SHP77 treated with DMSO at 0.1 percent for 48 hours (cell line): ENCODE measurements around the gene AVPI1.

Experiments used
- DNase-seq: peaks from one replicate; lab custom pipeline; 2025; lab: John Stamatoyannopoulos, UW

Gene AVPI1, protein sequence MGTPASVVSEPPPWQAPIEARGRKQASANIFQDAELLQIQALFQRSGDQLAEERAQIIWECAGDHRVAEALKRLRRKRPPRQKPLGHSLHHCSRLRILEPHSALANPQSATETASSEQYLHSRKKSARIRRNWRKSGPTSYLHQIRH

GRCh38 chr10:97686962-97687784 is at the start of gene AVPI1:
Gene AVPI1 (minus strand): TSS chr10:97687241. CDS start chr10:97679905, 7,336 bp downstream.
- DNase-seq = peak; percentile 91

DNA sequence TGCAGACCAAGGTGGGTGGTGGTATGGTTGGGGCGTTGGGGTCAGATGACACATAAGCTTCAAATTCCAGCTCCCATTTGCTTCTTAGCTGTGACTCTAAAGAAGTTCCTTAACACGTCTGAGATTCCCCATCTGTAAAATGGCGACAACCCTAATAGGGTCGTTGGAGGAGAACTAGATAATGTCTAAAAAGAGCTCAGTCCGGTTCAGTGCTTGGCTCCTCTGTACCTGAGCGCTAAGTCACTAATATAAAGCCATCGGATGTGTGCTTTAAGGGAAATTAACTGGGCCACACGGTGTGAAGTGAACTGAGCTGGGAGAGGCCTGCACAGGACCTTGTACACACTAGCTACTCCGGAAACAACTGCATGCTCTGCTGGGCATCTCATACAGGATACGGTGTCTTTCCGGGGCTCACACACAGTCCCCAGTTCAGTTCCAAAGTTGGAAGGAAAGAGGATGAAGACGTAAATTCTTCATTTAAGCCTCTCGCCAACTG is 49.4 kb upstream of the AVPI1 start:
- no peak for DNase-seq

DNA sequence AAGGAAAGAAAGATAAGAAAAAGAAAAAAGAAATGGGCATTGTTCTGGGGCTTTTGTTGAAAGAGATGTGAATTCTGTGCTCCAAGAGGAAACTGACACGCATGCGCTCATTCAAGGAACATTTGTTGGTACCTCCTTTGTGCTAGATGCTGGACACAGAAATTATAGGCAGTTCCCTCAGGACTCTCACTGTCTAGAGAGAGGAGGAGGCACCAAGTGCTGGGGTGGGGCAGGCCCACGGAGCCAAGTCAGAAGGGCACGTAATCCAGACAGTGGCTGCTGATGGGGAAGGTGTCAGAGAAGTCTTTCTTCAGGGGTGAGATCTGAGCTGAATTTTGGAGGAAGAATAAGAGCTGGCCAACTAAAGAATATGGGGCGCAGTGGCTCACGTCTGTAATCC is 47.0 kb upstream of the AVPI1 start:
- no peak for DNase-seq

GRCh38 chr10:97733256-97733655 is 46.2 kb upstream of the AVPI1 start:
- no peak for DNase-seq

- DNase-seq = no peak
Measured at GRCh38 chr10:97732052-97732359, 45.0 kb upstream of the AVPI1 start.

- DNase-seq = peak; percentile 33
Measured at GRCh38 chr10:97731346-97732051, 44.5 kb upstream of the AVPI1 start.

DNA sequence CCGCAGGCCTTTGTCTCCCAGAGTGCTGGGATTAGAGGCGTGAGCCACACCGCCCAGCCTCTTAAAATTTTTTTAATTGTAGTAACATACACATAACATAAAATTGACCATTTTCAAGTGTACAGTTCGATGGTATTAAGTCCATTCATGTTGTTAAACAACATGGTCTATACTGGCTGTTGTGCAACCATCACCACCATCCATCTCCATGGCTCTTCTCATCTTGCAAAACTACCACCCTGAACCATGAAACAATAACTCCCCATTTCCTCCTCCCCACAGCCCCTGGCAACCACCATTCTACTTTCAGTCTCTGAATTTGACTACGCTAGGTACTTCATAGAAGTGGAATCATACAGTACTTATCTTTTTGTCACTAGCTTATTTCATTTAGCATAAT is 42.0 kb upstream of the AVPI1 start:
- DNase-seq = no peak

- DNase-seq = no peak
Measured at GRCh38 chr10:97726636-97727178, 39.7 kb upstream of the AVPI1 start.

GRCh38 chr10:97724341-97724941 is 37.4 kb upstream of the AVPI1 start:
- DNase-seq = no peak

- DNase-seq = no peak
Measured at GRCh38 chr10:97723001-97723400, 36.0 kb upstream of the AVPI1 start.

DNA sequence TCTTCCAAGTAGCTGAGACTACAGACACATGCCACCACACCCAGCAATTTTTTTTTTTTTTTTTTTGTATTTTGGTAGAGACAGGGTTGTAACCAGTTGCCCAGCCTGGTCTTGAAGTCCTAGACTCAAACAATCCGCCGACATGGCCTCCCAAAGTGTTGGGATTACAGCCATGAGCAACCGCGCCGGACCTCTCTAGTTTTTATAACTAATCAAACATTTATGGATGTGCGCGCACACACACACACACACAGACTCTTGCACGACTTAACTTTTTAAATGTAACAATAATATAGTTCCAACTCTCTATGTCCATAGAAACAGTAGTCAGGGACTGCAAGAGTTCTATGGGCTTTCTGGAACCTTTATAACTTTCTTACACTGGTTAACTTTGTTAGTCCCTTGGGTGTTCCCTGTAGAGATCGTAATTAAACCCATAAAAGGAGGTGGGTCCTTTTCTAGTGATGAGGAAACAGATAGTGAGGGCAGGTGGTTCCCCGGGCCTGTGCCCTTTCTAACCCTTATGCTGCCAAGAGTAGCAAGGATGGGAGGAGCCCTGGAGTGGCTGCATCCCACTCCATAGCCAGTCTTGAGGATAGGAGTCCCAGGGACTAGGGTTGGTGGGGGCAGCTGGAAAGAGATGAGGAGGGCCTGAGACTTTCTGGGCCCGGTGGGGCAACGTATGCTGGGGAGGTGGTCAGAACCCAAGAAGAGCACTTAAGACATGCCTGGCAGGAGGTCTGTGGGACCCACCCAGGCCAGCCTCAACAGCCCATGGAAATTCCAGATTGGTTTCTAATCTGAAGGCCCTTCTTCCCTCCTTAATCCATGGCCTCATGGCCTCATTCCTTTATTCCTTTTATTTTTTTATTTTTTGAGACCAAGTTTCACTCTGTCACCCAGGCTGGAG is 35.1 kb upstream of the AVPI1 start:
- no peak for DNase-seq

DNA sequence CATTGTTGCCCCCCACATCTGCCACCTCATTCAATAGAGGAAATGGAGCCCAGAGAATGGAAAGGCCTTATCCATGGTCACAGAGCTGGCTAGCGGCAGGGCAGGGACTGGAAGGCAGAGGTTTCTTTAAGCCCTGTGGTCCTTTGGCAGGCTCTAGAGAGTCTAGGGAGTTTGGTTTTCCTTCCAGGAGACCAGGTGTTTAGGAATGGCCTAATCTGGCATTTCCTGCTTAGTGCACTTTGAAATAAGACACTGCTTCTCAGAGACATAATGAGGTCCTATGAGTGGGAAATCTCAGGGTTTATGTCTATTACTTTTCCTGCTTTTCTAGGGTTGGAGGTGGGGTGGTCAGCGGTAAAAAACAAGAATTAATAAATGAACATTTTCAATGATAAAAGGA is 32.6 kb upstream of the AVPI1 start:
- DNase-seq = no peak

- DNase-seq = peak; percentile 31
Measured at GRCh38 chr10:97718659-97719142, 31.7 kb upstream of the AVPI1 start.

DNA sequence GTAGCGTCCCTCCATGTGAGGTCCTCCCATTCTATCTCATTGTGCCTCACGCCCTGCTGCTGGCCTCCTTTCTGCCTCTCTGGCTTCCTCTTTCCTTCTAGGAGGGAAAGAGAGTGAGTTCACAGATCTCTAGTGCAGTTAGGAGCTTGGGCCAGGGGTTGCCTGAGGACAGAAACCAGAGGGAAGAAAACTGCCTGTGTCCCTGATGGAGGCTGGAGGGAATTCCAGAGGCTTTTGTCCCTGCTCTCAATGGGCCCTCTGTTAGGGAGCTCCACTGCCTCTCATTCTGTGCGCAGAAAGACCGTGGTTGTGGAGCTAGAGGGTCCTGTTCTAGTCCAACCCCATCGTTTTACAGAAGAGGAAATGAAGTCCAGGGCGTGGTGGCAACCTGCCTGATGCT is 31.1 kb upstream of the AVPI1 start:
- DNase-seq = no peak

GRCh38 chr10:97717627-97718026 is 30.6 kb upstream of the AVPI1 start:
- DNase-seq = no peak

- DNase-seq = no peak
Measured at GRCh38 chr10:97715259-97715874, 28.3 kb upstream of the AVPI1 start.

DNA sequence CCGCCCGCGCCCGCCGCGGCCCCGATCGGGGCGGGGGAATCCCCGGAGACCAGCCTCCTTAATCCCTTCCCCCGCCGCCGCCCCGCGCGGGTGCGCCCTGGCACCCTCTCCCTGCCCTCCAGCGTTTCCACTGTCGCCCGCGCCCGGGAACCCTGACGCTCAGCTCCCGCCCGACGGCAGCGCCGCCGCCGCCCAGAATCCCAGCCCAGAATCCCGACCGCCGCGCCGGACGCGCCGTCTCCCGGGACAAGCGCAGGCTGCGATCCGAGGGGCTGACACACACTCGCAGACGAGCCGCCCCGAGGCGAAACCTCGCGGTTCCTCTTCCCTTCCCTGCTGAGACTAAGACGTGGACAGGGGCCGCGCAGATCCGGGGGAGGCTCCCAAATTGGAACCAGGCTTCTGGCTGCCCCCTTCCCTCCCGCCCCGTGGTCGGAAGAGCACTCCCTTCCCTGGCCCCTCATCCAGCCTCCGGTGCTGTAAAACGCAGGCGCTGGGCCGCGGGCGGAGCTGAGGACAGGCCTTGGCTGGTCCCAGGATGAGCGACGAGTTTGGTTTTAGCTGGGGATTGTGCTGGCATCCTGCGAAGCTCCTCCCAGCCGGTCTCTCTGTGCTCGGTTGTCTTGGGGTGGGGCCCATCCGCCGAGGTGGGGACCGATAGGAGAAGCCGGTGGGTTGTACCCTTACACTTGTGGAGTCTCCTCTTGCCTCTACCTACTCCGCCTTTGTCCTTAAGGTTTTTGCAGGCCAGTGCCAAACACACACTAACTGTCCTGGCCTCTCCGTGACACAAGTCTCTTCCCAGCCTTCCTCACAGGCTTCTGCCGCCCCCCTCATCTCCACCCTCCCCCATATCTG is 27.6 kb upstream of the AVPI1 start:
- no peak for DNase-seq

DNA sequence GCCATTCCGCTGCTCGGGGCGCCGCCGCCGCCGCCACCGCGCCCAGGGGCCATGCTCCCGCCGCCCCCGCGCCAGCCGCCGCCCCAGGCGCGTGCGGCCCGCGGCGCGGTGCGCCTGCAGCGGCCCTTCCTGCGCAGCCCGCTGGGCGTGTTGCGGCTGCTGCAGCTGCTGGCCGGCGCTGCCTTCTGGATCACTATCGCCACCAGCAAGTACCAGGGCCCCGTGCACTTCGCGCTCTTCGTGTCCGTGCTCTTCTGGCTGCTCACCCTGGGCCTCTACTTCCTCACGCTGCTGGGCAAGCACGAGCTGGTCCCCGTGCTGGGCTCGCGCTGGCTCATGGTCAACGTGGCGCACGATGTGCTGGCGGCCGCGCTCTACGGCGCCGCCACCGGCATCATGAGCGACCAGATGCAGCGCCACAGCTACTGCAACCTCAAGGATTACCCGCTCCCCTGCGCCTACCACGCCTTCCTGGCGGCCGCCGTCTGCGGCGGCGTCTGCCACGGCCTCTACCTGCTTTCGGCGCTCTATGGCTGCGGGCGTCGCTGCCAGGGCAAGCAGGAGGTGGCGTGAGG is 26.9 kb upstream of the AVPI1 start:
- DNase-seq = peak; percentile 19

GRCh38 chr10:97713339-97713825 is 26.3 kb upstream of the AVPI1 start, which contains the start of gene MARVELD1:
Gene MARVELD1 (plus strand): TSS chr10:97713730. CDS start chr10:97713877, 147 bp downstream.
- DNase-seq = no peak
